MCF 10A (cell line): ENCODE measurements around the gene DLG2. TPM values are rescaled to one million over a fixed set of nuclear protein-coding genes. Genes with fewer than 3 reads are reported as not detected.

ENCODE experiments used
- BruUV-seq: library from RNA; stranded (reverse); fragments of 400-500 nt; replicated peaks from 2 replicates; lab custom pipeline; 2021; lab: Mats Ljungman, UMichigan
- CTCF ChIA-PET: fragments of 300-600 bp; sonication (Branson Sonifier 250); formaldehyde crosslinking; extraction: SDS; loops from one replicate; lab custom pipeline; 2021; ENCODE audit warnings: antibody characterized with exemption, inconsistent platforms; lab: Yijun Ruan, JAX
- POLR2A ChIA-PET: fragments of 300-600, 350-650 bp; sonication (Branson Sonifier 250); formaldehyde crosslinking; extraction: SDS; loops from one replicate; lab custom pipeline; 2020; ENCODE audit warnings: antibody characterized with exemption, inconsistent platforms; lab: Yijun Ruan, JAX
- DNase-seq: peaks from one replicate; pipeline ENCODE4 v3.0.0-alpha.2; 2018; ENCODE audit not compliant: unreplicated experiment
- H3K27ac Mint-ChIP-seq: one replicate; pipeline ENCODE4 v1.8.0; 2022; ENCODE audit warnings: mild to moderate bottlenecking, low read depth, mixed read lengths; ENCODE audit not compliant: unreplicated experiment
- H3K27me3 Mint-ChIP-seq: one replicate; pipeline ENCODE4 v1.8.0; 2022; ENCODE audit warnings: mixed read lengths; ENCODE audit not compliant: insufficient read depth, unreplicated experiment
- H3K36me3 Mint-ChIP-seq: one replicate; pipeline ENCODE4 v1.8.0; 2022; ENCODE audit warnings: mild to moderate bottlenecking, moderate library complexity, mixed read lengths; ENCODE audit not compliant: insufficient read depth, unreplicated experiment
- H3K4me1 Mint-ChIP-seq: one replicate; pipeline ENCODE4 v1.8.0; 2022; ENCODE audit warnings: mixed read lengths; ENCODE audit not compliant: insufficient read depth, unreplicated experiment
- H3K4me3 Mint-ChIP-seq: one replicate; pipeline ENCODE4 v1.8.0; 2022; ENCODE audit warnings: mild to moderate bottlenecking, moderate library complexity, mixed read lengths; ENCODE audit not compliant: unreplicated experiment
- H3K9me3 Mint-ChIP-seq: one replicate; pipeline ENCODE4 v1.8.0; 2022; ENCODE audit warnings: mixed read lengths; ENCODE audit not compliant: unreplicated experiment
- CTCF ChIP-seq: fragments of 200-600 bp; IDR thresholded peaks from one replicate; pipeline ENCODE4 v1.8.0; 2022; ENCODE audit warnings: antibody characterized with exemption, mild to moderate bottlenecking; ENCODE audit not compliant: unreplicated experiment
- intact Hi-C: fragments of 100-400 bp; cut with micrococcal nuclease; formaldehyde crosslinking; loops from 2 replicates; pipeline ENCODE4 v1.14.1; 2022
- total RNA-seq: library from RNA; stranded (reverse); gene quantifications from 2 replicates; pipeline ENCODE4 v1.2.3, GENCODE V29; 2022

The DLG2 gene
- total RNA-seq, 1 experiment from 2014 or later, result 0.26 TPM

DNA sequence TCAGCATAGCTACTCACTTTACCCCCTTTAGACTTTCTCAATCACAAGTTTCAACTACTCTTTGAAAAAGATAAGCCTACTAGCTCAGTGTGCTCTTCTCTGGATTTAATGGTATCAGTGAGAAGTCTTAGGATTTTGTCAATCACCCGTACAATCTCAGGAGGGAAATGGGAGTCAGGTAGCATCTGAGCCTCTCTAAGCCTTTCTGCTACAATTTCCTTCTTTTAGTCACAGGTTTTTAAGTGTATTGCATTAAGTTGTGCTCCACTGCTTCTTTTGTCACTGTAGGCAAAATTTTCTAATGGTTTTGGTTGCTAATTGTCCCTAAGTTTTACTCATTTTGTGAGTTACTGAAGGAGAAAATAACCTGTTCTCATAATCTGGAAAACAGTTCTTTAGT lies 1582.4 kb downstream of the DLG2 start:
- no peak for TF ChIP-seq CTCF
- Mint-ChIP-seq H3K27me3 (no peaks in the 10 kb centered on the region), H3K36me3 (no peaks in the 10 kb centered on the region), H3K9me3 (peaks cover 4% of the 10 kb centered on the region), H3K4me1 (no peaks in the 10 kb centered on the region), H3K27ac (no peak overlapping the region), H3K4me3 (no peak overlapping the region)
- no peak for DNase-seq
- ChIA-PET CTCF (interaction anchor here (0.5 kb wide), 1 partner anchor 271 kb away, joined by 3 read pairs; no protein-coding TSS in a partner anchor), POLR2A (no interaction called here)
- intact Hi-C loops, result no loop called here
- BruUV-seq, result no TSS peak

DNA sequence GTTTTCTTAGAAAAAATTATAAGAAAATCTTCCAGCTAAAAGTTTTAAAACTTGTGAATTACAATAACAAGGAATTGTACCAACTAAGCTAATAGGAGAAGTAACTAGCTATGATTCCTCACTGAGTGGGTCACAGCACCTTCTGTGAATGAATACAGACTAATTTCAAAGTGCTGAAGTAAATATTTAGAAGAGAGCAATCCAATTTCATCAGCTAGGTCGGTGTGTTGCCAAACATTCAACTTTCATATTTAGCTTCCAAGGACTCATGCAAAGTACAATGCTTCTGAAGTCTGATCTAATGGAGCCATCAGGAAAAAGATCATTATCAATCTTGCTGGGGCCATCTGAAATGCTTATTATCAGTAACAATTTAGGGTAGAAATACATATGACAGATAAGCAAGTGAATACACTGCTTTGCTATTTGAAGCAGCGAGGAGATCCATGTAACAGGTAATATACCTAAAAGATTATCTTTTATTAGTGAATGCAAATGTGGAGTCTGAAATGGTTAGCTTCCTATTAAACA lies 1590.4 kb downstream of the DLG2 start:
- Mint-ChIP-seq H3K27ac (no peak overlapping the region), H3K27me3 (no peaks in the 10 kb centered on the region), H3K4me1 (no peaks in the 10 kb centered on the region), H3K36me3 (no peaks in the 10 kb centered on the region), H3K4me3 (no peak overlapping the region), H3K9me3 (peaks cover 15% of the 10 kb centered on the region)
- no peak for TF ChIP-seq CTCF
- intact Hi-C loops, result no loop called here
- no TSS peak for BruUV-seq
- CTCF ChIA-PET, result interaction anchor here (0.7 kb wide), 2 partner anchors 246 to 1261 kb away, joined by 3 read pairs; no protein-coding TSS in a partner anchor
- POLR2A ChIA-PET, result no interaction called here
- DNase-seq, result no peak

DNA sequence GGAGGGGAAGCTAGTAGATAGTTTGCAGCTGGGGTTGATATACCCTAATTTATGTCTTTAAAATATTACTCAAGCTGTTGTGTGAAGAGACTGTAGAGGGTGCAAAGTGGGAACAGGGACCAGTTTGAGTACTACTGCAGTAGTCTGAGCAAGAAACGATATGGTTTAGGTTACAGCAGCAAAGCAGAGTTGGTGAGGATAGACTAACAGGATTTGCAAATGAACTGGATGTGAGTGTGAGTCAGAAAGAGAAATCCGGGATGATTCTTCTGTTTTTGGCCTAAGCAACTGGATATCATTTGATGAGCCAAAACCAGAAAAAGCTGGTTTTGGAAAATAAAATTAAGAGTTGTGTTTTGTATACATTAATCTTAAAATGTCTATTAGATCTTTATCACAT lies 1591.5 kb downstream of the DLG2 start:
- intact Hi-C loops, result no loop called here
- DNase-seq, result no peak
- TF ChIP-seq CTCF, result no peak
- no TSS peak for BruUV-seq
- CTCF ChIA-PET, result no interaction called here
- H3K27me3 Mint-ChIP-seq, result no peaks in the 10 kb centered on the region
- no peak overlapping the region for H3K27ac Mint-ChIP-seq
- H3K9me3 Mint-ChIP-seq, result peaks cover 15% of the 10 kb centered on the region
- H3K4me1 Mint-ChIP-seq, result no peaks in the 10 kb centered on the region
- H3K4me3 Mint-ChIP-seq, result no peak overlapping the region
- POLR2A ChIA-PET, result no interaction called here
- H3K36me3 Mint-ChIP-seq, result no peaks in the 10 kb centered on the region

DNA sequence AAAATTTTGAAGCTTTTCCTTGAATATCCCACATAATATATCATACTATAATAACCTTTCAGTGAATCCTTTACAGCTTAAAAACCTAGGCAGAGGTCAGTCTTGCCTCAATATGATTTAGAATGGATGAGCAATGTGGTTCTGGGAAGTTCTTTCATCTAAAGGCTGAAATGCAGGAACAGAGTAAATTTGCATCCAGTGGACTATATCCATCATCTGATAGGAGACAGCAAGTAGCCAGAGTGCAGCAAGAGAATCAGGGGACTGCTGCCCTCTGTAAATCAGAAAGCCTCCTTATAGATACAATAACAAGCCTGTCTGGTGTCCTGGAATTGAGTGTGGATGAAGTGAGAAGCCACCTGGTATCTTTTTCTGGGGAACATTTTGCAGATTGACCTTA lies 1592.7 kb downstream of the DLG2 start:
- no peaks in the 10 kb centered on the region for H3K27me3 Mint-ChIP-seq
- peaks cover 15% of the 10 kb centered on the region for H3K9me3 Mint-ChIP-seq
- no peak overlapping the region for H3K27ac Mint-ChIP-seq
- H3K36me3 Mint-ChIP-seq, result no peaks in the 10 kb centered on the region
- TF ChIP-seq CTCF, result no peak
- BruUV-seq, result no TSS peak
- ChIA-PET CTCF (no interaction called here), POLR2A (no interaction called here)
- no peaks in the 10 kb centered on the region for H3K4me1 Mint-ChIP-seq
- no peak overlapping the region for H3K4me3 Mint-ChIP-seq
- intact Hi-C loops, result no loop called here
- DNase-seq, result no peak
